Thoracic aorta (tissue), 2 donors: ENCODE results near the gene COX5B. TPM values are rescaled to one million over a fixed set of nuclear protein-coding genes. Genes with fewer than 3 reads are reported as not detected.
"Not testable (repeated sequence)": the region's sequence is repeated elsewhere in the genome, so short reads cannot be mapped to it uniquely, and the experiment has no call there.

ENCODE experiments used
- ATAC-seq: fragments of 150-250 bp; one replicate; pipeline ENCODE4 v1.8.0; 2017; ENCODE audit warnings: low read depth; ENCODE audit not compliant: insufficient number of reproducible peaks, low FRiP score
- DNase-seq: peaks from one replicate; pipeline ENCODE4 v3.0.0-alpha.2; 2020; ENCODE audit warnings: low spot score
- H3K27ac ChIP-seq, 2 donors: fragments of 200-600 bp; sonication (generic); 1 replicate in 1 of 2; 2 replicates in 1 of 2; pipeline ENCODE4 v1.5.1; 2016; ENCODE audit warnings: mild to moderate bottlenecking in 2 of 2, moderate library complexity in 2 of 2
- H3K27me3 ChIP-seq: fragments of 200-600 bp; sonication (generic); replicated peaks from 2 replicates; pipeline ENCODE4 v1.6.0; 2016; ENCODE audit warnings: mild to moderate bottlenecking; ENCODE audit not compliant: insufficient read depth
- H3K36me3 ChIP-seq: fragments of 200-600 bp; sonication (generic); one replicate; pipeline ENCODE4 v1.5.1; 2016
- H3K4me1 ChIP-seq, 2 donors: fragments of 200-600 bp; sonication (generic); 1 replicate in 1 of 2; 2 replicates in 1 of 2; pipeline versions ENCODE4 v1.5.1 to v1.6.0; 2016; ENCODE audit warnings: low read depth in 2 of 2, mild to moderate bottlenecking in 1 of 2; ENCODE audit not compliant: control insufficient read depth in 1 of 2
- H3K4me3 ChIP-seq: fragments of 200-600 bp; sonication (generic); 2 replicates; pipeline ENCODE4 v1.5.1; 2016; ENCODE audit warnings: mild to moderate bottlenecking
- H3K9me3 ChIP-seq: fragments of 200-600 bp; sonication (generic); 2 replicates; pipeline ENCODE4 v1.5.1; 2016
- CTCF ChIP-seq: fragments of 200-600 bp; sonication (generic); IDR thresholded peaks from one replicate; pipeline ENCODE4 v1.5.1; 2019; ENCODE audit warnings: antibody characterized with exemption
- total RNA-seq, 2 donors: library from RNA; depleted of rRNA; stranded (reverse); fragments of >200 nt; gene quantifications; one replicate each; pipeline versions ENCODE4 v1.1.0 to v1.2.3, GENCODE V29; 2016

Gene COX5B
- total RNA-seq, 2 donors from 2014 or later, result 102 to 198 TPM

DNA sequence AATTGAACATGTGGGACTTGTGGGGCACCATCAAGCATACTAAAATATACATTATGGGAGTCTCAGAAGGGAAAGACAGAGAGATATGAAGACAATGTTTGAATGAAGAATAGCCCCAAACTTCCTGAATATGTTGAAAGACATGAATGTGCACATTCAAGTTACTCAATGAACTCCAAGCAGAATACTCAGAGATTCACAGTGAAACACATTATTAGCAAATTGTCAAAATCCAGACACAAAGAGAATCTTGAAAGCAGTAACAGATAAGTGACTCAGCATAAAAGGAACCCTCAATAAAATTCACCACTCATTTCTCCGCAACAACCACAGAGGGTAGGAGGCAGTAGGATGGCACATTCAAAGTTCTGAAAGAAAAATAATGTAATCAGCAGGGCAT lies 32.4 kb downstream of the COX5B start:
- ATAC-seq (no peak), DNase-seq (no peak)
- H3K9me3 ChIP-seq, result no peaks in the 10 kb centered on the region
- H3K27me3 ChIP-seq, result no peaks in the 10 kb centered on the region
- no peak overlapping the region for H3K27ac ChIP-seq
- H3K36me3 ChIP-seq, result no peaks in the 10 kb centered on the region
- no peak for TF ChIP-seq CTCF
- peaks cover 0 to 13% of the 10 kb centered on the region in 2 donors for H3K4me1 ChIP-seq
- H3K4me3 ChIP-seq, result no peak overlapping the region

DNA sequence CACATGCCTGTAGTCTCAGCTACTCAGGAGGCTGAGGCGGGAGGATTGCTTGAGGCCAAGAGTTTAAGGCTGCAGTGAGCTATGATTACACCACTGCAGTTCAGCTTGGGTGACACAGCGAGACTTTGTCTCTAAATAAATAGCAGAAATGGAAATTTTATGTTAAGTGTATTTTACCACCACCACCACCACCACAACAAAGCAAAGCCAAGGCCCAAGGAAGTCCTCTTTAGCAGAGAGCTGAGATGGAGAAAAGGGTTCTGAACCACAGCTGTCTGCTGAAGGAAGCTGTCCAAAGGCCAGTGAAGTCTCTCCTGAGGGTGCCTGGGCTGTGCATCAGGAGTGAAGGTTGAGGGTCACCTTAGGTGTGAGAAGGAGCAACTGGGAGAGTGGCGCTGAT lies 41.4 kb downstream of the COX5B start:
- H3K27ac ChIP-seq, H3K4me1 ChIP-seq, H3K4me3 ChIP-seq, ATAC-seq, H3K36me3 ChIP-seq, H3K9me3 ChIP-seq, DNase-seq, H3K27me3 ChIP-seq: not testable (repeated sequence)

DNA sequence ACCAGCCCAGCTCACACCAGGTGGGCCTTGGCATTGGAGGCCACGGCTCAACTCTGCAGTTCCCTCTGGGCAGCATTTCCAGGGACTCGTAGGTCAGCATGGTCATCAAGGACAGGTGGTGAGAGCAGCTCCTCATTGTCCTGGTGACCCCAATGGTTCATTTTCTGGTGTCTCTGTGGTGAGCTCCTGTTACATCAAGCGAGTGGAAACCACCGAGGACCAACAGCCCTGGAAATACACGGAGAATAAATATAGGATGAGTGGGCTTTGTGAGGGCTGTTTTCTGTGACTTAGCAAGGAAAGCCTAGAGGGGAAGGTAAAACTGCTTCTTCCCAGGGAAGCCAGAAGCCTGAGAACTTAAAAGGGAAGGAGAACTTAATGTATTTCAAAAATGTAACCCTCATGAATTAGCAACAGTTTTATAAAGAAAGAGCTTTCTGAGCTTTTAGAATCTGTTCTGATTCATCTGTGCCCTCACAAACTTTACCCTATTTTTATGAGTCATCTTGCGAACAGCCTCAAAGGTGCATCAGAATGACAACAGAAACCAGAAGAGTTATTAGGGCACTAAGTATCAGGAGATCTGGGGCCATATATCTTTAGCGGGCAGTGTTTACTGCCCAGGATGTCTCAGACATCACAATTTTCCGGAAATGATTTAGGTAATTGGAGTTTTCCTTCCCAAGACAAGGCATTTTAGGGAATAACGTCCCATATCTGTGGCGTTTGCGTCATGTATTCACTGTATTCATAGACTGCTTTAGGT lies 42.4 kb downstream of the COX5B start:
- ATAC-seq, result no peak
- no peak for DNase-seq
- no peaks in the 10 kb centered on the region for H3K36me3 ChIP-seq
- no peak overlapping the region for H3K27ac ChIP-seq
- TF ChIP-seq CTCF, result no peak
- H3K27me3 ChIP-seq, result no peaks in the 10 kb centered on the region
- no peak overlapping the region for H3K4me3 ChIP-seq
- no peaks in the 10 kb centered on the region for H3K9me3 ChIP-seq
- no peaks in the 10 kb centered on the region for H3K4me1 ChIP-seq

DNA sequence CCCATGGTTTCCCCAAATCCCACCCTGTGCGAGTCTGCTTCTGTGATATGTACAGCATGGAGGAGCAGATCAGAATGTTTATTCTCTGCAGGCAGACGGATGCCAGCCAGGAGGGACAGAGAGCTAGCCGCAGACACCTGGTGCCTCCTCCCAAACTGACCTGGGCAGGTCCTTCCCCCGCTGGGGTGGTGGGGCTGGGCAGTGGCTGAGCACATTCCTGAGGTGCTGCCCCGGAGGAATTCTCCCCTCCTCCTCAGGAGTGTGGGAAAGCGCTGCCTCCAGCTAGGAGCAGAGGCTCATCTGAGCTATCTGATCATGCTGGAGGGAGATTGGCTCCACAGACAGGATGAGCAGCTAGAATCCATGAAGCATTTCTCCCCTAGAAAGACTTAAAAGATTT lies 45.3 kb downstream of the COX5B start:
- no peaks in the 10 kb centered on the region for H3K36me3 ChIP-seq
- no peak for TF ChIP-seq CTCF
- DNase-seq (no peak), ATAC-seq (no peak)
- no peaks in the 10 kb centered on the region for H3K27me3 ChIP-seq
- no peaks in the 10 kb centered on the region for H3K4me1 ChIP-seq
- no peak overlapping the region for H3K27ac ChIP-seq
- H3K9me3 ChIP-seq, result no peaks in the 10 kb centered on the region
- H3K4me3 ChIP-seq, result no peak overlapping the region

GRCh38 chr2:97693476-97693875 lies 47.6 kb downstream of the COX5B start:
- Histone ChIP-seq H3K4me1 (no peaks in the 10 kb centered on the region), H3K27ac (no peak overlapping the region), H3K36me3 (no peaks in the 10 kb centered on the region), H3K4me3 (no peak overlapping the region), H3K9me3 (no peaks in the 10 kb centered on the region), H3K27me3 (no peaks in the 10 kb centered on the region)
- no peak for ATAC-seq
- TF ChIP-seq CTCF, result no peak
- DNase-seq, result no peak

- Histone ChIP-seq H3K27me3 (no peaks in the 10 kb centered on the region), H3K27ac (no peak overlapping the region), H3K9me3 (no peaks in the 10 kb centered on the region), H3K4me3 (no peak overlapping the region), H3K36me3 (no peaks in the 10 kb centered on the region), H3K4me1 (no peaks in the 10 kb centered on the region)
- TF ChIP-seq CTCF, result no peak
- ATAC-seq, result no peak
- no peak for DNase-seq
Observed at GRCh38 chr2:97695744-97696143, 49.9 kb downstream of the COX5B start.
